Stimulated activated CD4-positive, alpha-beta T cell treated with anti-CD3 and anti-CD28 coated beads, Interleukin-2, amount 100 ng/mL, for 48 hours (primary cell): ENCODE data around the gene FADD.

ENCODE experiments used
- DNase-seq, 2 donors: peaks; one replicate each; pipeline ENCODE4 v3.0.0-alpha.2; 2020

Gene FADD

GRCh38 chr11:70240337-70240736 is 37.2 kb downstream of the FADD start:
- no peak for DNase-seq

GRCh38 chr11:70241709-70242108 is 38.6 kb downstream of the FADD start:
- no peak for DNase-seq

GRCh38 chr11:70242885-70243284 is 39.8 kb downstream of the FADD start:
- no peak for DNase-seq

DNA sequence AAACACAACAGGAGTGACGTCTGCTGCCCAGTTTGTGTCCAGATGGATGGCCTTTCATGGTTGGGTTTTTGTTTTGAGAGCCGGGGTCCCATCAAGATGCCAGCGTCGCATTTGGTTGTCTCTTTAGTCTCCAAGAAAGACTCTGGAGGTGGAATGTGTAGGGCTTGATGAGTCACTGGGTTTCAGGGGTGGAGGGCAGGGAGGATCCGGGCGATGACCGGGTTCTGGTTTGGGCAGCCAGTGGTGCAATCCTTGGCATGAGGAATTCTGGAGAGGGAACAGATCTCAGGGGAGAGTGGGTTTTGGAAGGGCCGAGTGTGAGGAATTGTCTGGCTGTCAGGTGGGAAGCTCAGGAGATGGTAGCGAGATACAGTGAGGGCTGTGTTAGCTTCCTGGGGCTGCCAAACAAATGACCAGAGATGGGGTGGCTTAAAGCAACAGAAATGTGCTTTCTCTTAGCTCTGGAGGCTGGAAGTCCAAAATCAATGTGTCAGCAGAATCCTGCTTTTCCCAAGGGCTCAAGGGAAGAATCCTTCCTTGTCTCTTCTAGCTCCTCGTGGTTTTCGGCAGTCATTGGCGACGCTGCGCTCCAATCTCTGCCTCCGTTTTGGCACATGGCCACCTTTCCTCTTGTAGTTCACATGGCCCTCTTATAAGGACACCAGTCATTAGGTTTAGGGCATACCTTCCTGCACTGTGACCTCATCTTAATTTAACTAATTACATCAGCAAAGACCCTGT is 41.0 kb downstream of the FADD start:
- DNase-seq = no peak

DNA sequence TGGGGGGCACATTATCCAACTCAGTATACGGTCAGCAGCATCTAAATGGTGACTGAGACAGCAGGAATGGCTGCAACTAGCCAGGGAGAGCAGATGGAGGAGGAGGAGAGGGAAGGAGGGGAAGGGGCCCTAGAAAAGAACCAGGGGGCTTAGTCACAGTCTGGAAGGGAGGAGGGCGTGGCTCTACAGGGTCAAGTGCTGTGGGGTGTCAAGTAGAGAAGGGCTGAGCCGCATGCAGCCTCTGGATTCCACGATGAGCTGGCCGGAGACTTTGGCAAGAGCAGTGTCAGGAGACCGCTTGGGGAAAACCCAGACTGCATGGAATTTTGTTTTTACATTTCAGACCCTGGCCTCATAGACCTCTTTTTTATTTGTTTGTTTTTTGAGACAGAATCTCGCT is 41.6 kb downstream of the FADD start:
- no peak for DNase-seq

- DNase-seq = no peak
These were observed 43.1 kb downstream of the FADD start for GRCh38 chr11:70246196-70246595.

DNA sequence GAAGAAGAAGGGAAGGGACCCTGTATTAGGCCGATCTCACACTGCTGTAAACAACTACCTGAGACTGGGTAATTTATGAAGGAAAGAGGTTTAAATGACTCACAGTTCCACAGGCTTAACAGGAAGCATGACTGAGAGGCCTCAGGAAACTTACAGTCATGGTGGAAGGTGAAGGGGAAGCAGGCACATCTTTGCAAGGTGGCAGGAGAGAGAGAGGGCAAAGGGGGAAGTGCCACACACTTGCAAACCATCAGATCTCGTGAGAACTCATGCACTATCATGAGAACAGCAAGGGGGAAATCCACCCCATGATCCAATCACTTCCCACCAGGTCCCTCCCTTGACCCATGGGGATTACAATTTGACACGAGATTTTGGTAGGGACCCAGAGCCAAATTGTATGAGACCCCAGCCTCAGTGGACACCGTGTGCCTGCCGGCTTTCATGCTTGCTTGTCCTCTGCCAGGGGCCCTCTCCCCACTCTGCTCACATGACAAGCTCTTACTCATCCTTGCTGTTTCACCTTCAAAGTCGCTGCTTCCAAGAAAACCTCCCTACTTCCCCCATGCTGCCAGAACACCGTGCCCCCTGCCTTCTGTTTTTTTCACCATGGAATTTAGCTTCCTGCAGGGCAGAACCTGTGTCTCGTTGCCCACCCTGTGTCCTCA is 44.1 kb downstream of the FADD start:
- no peak for DNase-seq

- DNase-seq = no peak
These were observed 44.6 kb downstream of the FADD start for GRCh38 chr11:70247710-70248072.

- no peak for DNase-seq
These were observed 48.0 kb downstream of the FADD start for GRCh38 chr11:70250876-70251658.

GRCh38 chr11:70251659-70252321 is 48.7 kb downstream of the FADD start:
- DNase-seq = no peak

GRCh38 chr11:70252844-70253243 is 49.7 kb downstream of the FADD start:
- DNase-seq = no peak

GRCh38 chr11:70255477-70256116 is 52.5 kb downstream of the FADD start:
- no peak for DNase-seq
